Measurements from ENCODE around the gene FAM187B. TPM values are rescaled to one million over a fixed set of nuclear protein-coding genes. Genes with fewer than 3 reads are reported as not detected.

The FAM187B gene
- total RNA-seq, 1 experiment from 2014 or later: not detected

- TF ChIP-seq POLR2AphosphoS5 (IDR thresholded peaks at IDR 0.05; ENCODE audit: low read depth, low read length) (peak; percentile 89), SIN3A (IDR thresholded peaks at IDR 0.05; ENCODE audit: low read depth) (peak; percentile 41; the same call in 1 of the 2 replicates), CTCF (IDR thresholded peaks at IDR 0.05 in 2 of 3, conservative IDR thresholded peaks at IDR 0.05 in 1 of 3; ENCODE audit: borderline replicate concordance in 1 of 3, insufficient read depth in 1 of 3, low read depth in 2 of 3, low read length in 2 of 3) (peak in 2 of 3 experiments; percentile 51 to 61; a peak in 5 of 6 replicates), SRF (IDR thresholded peaks at IDR 0.05; ENCODE audit: low read depth) (no peak; the same call in 1 of the 2 replicates), EZH2 (IDR thresholded peaks at IDR 0.05) (no peak), SP1 (IDR thresholded peaks at IDR 0.05; ENCODE audit: low read depth) (peak; percentile 72), ATF3 (IDR thresholded peaks at IDR 0.05) (no peak), EZH2phosphoT487 (IDR thresholded peaks at IDR 0.05; ENCODE audit: borderline replicate concordance) (no peak), POLR2A (IDR thresholded peaks at IDR 0.05; ENCODE audit: borderline replicate concordance, extremely low read depth, insufficient read depth, insufficient read length) (peak; percentile 40)
Measured at GRCh38 chr19:35247526-35248309, 19.2 kb upstream of the FAM187B start (continued).

GRCh38 chr19:35246466-35247092 is 18.0 kb upstream of the FAM187B start:
- intact Hi-C loops (cut with micrococcal nuclease): loop anchor here (5.0 kb wide), 2 partner anchors 84 to 179 kb away; no protein-coding TSS in a partner anchor
- CTCF ChIA-PET: interaction anchor here (1.5 kb wide), 1 partner anchor 104 kb away, joined by 4 read pairs; no protein-coding TSS in a partner anchor
- Histone ChIP-seq H3K9me3 (ENCODE audit: control insufficient read depth in 1 of 2, insufficient read depth in 1 of 2, low read depth in 1 of 2, low read length in 2 of 2) (0 out of 4 replicates have a peak, but pooled peaks cover 0 to 5% of the 10 kb centered on the region in 2 experiments), H4K20me1 (ENCODE audit: insufficient read depth) (peaks cover 4% of the 10 kb centered on the region; the same call in 1 of the 2 replicates), H3K4me2 (ENCODE audit: low read length) (peak overlapping the region; percentile 93), H2AFZ (ENCODE audit: low read depth, low read length, poor library complexity, severe bottlenecking) (peak overlapping the region; percentile 42), H3K36me3 (ENCODE audit: control insufficient read depth in 1 of 2, insufficient read depth in 2 of 2, low read length in 2 of 2) (peaks cover 6 to 15% of the 10 kb centered on the region in 2 experiments; a peak in 3 of 4 replicates), H3K9me2 (ENCODE audit: insufficient read depth) (no peaks in the 10 kb centered on the region), H3K79me2 (ENCODE audit: insufficient read depth, low read length) (peaks cover 27% of the 10 kb centered on the region), H3K4me1 (ENCODE audit: control insufficient read depth in 1 of 2, insufficient read depth in 2 of 2, low read length in 2 of 2) (peaks cover 10 to 26% of the 10 kb centered on the region in 2 experiments), H3K9ac (ENCODE audit: low read length) (peak overlapping the region; percentile 93; the same call in 1 of the 2 replicates), H3K27ac (ENCODE audit: low read depth, low read length) (peak overlapping the region; percentile 98), H3K4me3 (replicated peaks in 1 of 2; ENCODE audit: low read depth in 1 of 2, low read length in 2 of 2) (peak overlapping the region in 1 of 2 experiments; percentile 98; a peak in 1 of 4 replicates), H3K27me3 (ENCODE audit: insufficient read depth, low read length) (no peaks in the 10 kb centered on the region)
- BruUV-seq (replicated peaks): no TSS peak
- RAD21 ChIA-PET (ENCODE audit: low non-redundant PET in 1 of 2, low total read pairs in 2 of 2, uncharacterized antibody in 2 of 2, unreplicated experiment in 2 of 2): no interaction called here
- no peak for TF ChIP-seq EZH2 (IDR thresholded peaks at IDR 0.05)
- TF ChIP-seq SRF (IDR thresholded peaks at IDR 0.05; ENCODE audit: low read depth): no peak
- POLR2A ChIA-PET: no interaction called here
- ATAC-seq (no peak), DNase-seq (ENCODE audit: low read depth, low spot score) (no peak)

Measured in HCT116 (cell line).